ENCODE measurements around the gene TRIM38.

GRCh38 chr6:25942561-25943147, 19.9 kb upstream of the TRIM38 start:
- TF ChIP-seq, protein P1, sequence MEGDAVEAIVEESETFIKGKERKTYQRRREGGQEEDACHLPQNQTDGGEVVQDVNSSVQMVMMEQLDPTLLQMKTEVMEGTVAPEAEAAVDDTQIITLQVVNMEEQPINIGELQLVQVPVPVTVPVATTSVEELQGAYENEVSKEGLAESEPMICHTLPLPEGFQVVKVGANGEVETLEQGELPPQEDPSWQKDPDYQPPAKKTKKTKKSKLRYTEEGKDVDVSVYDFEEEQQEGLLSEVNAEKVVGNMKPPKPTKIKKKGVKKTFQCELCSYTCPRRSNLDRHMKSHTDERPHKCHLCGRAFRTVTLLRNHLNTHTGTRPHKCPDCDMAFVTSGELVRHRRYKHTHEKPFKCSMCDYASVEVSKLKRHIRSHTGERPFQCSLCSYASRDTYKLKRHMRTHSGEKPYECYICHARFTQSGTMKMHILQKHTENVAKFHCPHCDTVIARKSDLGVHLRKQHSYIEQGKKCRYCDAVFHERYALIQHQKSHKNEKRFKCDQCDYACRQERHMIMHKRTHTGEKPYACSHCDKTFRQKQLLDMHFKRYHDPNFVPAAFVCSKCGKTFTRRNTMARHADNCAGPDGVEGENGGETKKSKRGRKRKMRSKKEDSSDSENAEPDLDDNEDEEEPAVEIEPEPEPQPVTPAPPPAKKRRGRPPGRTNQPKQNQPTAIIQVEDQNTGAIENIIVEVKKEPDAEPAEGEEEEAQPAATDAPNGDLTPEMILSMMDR (conservative IDR thresholded peaks at IDR 0.05; ENCODE audit: low read length), result peak; percentile 91
- TF ChIP-seq EZH2phosphoT487 (IDR thresholded peaks at IDR 0.05; ENCODE audit: borderline replicate concordance), result no peak

All from Loucy (cell line).